Gastrocnemius medialis (tissue), 4 donors: Measurements from ENCODE around the gene ROBO2.

ENCODE experiments used
- CTCF ChIP-seq, 5 experiments: fragments of 450-650 bp in 3 of 5; fragments of 200-600 bp in 2 of 5; sonication (generic) in 2 of 5; IDR thresholded peaks in 4 of 5; conservative IDR thresholded peaks in 1 of 5; 1 replicate in 4 of 5; 2 replicates in 1 of 5; pipeline ENCODE4 v1.5.1; 2016 to 2019; ENCODE audit warnings: antibody characterized with exemption in 5 of 5, mild to moderate bottlenecking in 3 of 5, moderate library complexity in 3 of 5
- POLR2A ChIP-seq, 2 donors: fragments of 450-650 bp; IDR thresholded peaks; one replicate each; pipeline ENCODE4 v1.6.1; 2017; ENCODE audit warnings: antibody characterized with exemption in 2 of 2, mild to moderate bottlenecking in 2 of 2, moderate library complexity in 2 of 2

DNA sequence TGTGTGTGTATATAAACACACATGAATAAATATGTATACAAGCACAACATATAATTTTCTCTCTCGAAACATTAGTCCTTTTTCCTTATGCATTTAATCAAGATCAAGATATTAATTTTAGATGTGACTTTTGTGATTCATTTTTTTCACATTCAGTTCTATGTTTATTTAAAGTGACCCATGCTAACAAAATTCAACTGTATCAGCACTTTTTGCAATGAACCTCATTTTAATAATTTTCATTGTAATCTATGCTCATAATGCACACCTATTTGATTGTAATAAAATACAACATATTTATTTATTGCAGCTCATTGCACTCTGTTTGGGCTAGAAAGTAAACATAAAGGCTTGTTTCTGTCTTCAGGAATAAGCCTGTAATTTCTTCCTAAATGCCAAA, 586.3 kb downstream of the ROBO2 start:
- TF ChIP-seq CTCF (IDR thresholded peaks at IDR 0.05 in 4 of 5, conservative IDR thresholded peaks at IDR 0.05 in 1 of 5) (no peak), POLR2A (IDR thresholded peaks at IDR 0.05) (no peak)
